ENCODE results near the gene RANBP17. TPM values are rescaled to one million over a fixed set of nuclear protein-coding genes. Genes with fewer than 3 reads are reported as not detected.

Gene RANBP17
- total and polyA plus RNA-seq, 9 of the 15 experiments (the other 6 are each of a cell fraction or from before 2014, with no cell fraction given), result not detected

- intact Hi-C loops (cut with micrococcal nuclease), result no loop called here
- no peak for TF ChIP-seq TAF7 (tag; IDR thresholded peaks at IDR 0.05)
Observed at GRCh38 chr5:171121638-171122037, 259.8 kb downstream of the RANBP17 start.

GRCh38 chr5:171122372-171122771 is 260.6 kb downstream of the RANBP17 start:
- H2AFZ ChIP-seq (ENCODE audit: low read depth, low read length), result no peak overlapping the region
- CTCF ChIA-PET (ENCODE audit: low intra/inter-chr PET ratio), result no interaction called here
- no peaks in the 10 kb centered on the region for H3K4me1 ChIP-seq (replicated peaks in 1 of 2; ENCODE audit: control insufficient read depth in 2 of 2, insufficient read depth in 2 of 2, low read length in 2 of 2)
- no peak overlapping the region for H3K4me2 ChIP-seq (ENCODE audit: insufficient read depth, low read length)
- ATAC-seq (no peak), DNase-seq (ENCODE audit: extremely low read depth in 1 of 4, low spot score in 3 of 4) (no peak), FAIRE-seq (no peak)
- no peak for TF ChIP-seq KAT2B (IDR thresholded peaks at IDR 0.05; ENCODE audit: low read depth, low read length)
- peak; percentile 34; the same call in 1 of the 2 replicates for TF ChIP-seq NFIC (IDR thresholded peaks at IDR 0.05)
- H3K36me3 ChIP-seq (ENCODE audit: control insufficient read depth, insufficient read depth, low read length), result no peaks in the 10 kb centered on the region
- H3K9me3 ChIP-seq (replicated peaks; ENCODE audit: control insufficient read depth, insufficient read depth, low read depth, low read length), result no peaks in the 10 kb centered on the region
- intact Hi-C loops (cut with micrococcal nuclease), result no loop called here
- no TSS peak for BruUV-seq (replicated peaks)
- no peak overlapping the region for H3K9ac ChIP-seq (ENCODE audit: insufficient read depth in 1 of 2, low read depth in 2 of 2, low read length in 2 of 2)
- POLR2A ChIA-PET, result no interaction called here
- no peaks in the 10 kb centered on the region for H4K20me1 ChIP-seq (replicated peaks; ENCODE audit: control insufficient read depth, insufficient read depth, low read length)
- no peak overlapping the region for H3K4me3 ChIP-seq
- no peaks in the 10 kb centered on the region for H3K79me2 ChIP-seq (ENCODE audit: control insufficient read depth, insufficient read depth, low read length)
- H3K9me1 ChIP-seq (ENCODE audit: control insufficient read depth, insufficient read depth, low read length), result no peaks in the 10 kb centered on the region
- H3K27ac ChIP-seq (ENCODE audit: extremely low read depth, low read depth, low read length), result no peak overlapping the region
- in situ Hi-C loops (cut with MboI), result no loop called here
- H3K27me3 ChIP-seq (ENCODE audit: control insufficient read depth in 2 of 2, insufficient read depth in 2 of 2, low read length in 2 of 2), result no peaks in the 10 kb centered on the region
- WGBS (ENCODE audit: insufficient coverage, low coverage, missing lambda C conversion rate), result 0% methylated on average over 2 of the region's 2 CpGs

More at GRCh38 chr5:171121638-171122037, 259.8 kb downstream of the RANBP17 start:
- H3K9me1 ChIP-seq (ENCODE audit: control insufficient read depth, insufficient read depth, low read length), result no peaks in the 10 kb centered on the region
- no peaks in the 10 kb centered on the region for H3K9me3 ChIP-seq (replicated peaks; ENCODE audit: control insufficient read depth, insufficient read depth, low read depth, low read length)
- no peaks in the 10 kb centered on the region for H3K4me1 ChIP-seq (replicated peaks in 1 of 2; ENCODE audit: control insufficient read depth in 2 of 2, insufficient read depth in 2 of 2, low read length in 2 of 2)
- 0% methylated on average over 3 of the region's 3 CpGs for WGBS (ENCODE audit: insufficient coverage, low coverage, missing lambda C conversion rate)
- CTCF ChIA-PET (ENCODE audit: low intra/inter-chr PET ratio), result no interaction called here
- no peak overlapping the region for H2AFZ ChIP-seq (ENCODE audit: low read depth, low read length)
- no peaks in the 10 kb centered on the region for H3K79me2 ChIP-seq (ENCODE audit: control insufficient read depth, insufficient read depth, low read length)
- H3K4me3 ChIP-seq, result no peak overlapping the region
- FAIRE-seq (no peak), DNase-seq (ENCODE audit: extremely low read depth in 1 of 4, low spot score in 3 of 4) (no peak), ATAC-seq (no peak)
- in situ Hi-C loops (cut with MboI), result no loop called here
- no peaks in the 10 kb centered on the region for H3K36me3 ChIP-seq (ENCODE audit: control insufficient read depth, insufficient read depth, low read length)
- no peak overlapping the region for H3K4me2 ChIP-seq (ENCODE audit: insufficient read depth, low read length)
- no TSS peak for BruUV-seq (replicated peaks)
- no peak overlapping the region for H3K27ac ChIP-seq (ENCODE audit: extremely low read depth, low read depth, low read length)
- H3K27me3 ChIP-seq (ENCODE audit: control insufficient read depth in 2 of 2, insufficient read depth in 2 of 2, low read length in 2 of 2), result no peaks in the 10 kb centered on the region
- H3K9ac ChIP-seq (ENCODE audit: insufficient read depth in 1 of 2, low read depth in 2 of 2, low read length in 2 of 2), result no peak overlapping the region
- H4K20me1 ChIP-seq (replicated peaks; ENCODE audit: control insufficient read depth, insufficient read depth, low read length), result no peaks in the 10 kb centered on the region
- POLR2A ChIA-PET, result interaction anchor here (0.7 kb wide), 1 partner anchor 28 kb away, joined by 3 read pairs; no protein-coding TSS in a partner anchor

Data from K562 (cell line).